ENCODE data around the gene EHD3.

GRCh38 chr2:31300309-31300708, 66.4 kb downstream of the EHD3 start:
- TF ChIP-seq CTCF (conservative IDR thresholded peaks at IDR 0.05; ENCODE audit: low read length) (no peak), EZH2phosphoT487 (IDR thresholded peaks at IDR 0.05; ENCODE audit: borderline replicate concordance) (no peak)

All from Loucy (cell line).